PC-3 (cell line): ENCODE data around the gene ERG28. TPM values are rescaled to one million over a fixed set of nuclear protein-coding genes. Genes with fewer than 3 reads are reported as not detected.

Experiments
- ATAC-seq: fragments of 200-7000 bp; cut with Tn5 transposase; 2 replicates; pipeline ENCODE4 v1.9.1; 2020; ENCODE audit warnings: mild to moderate bottlenecking, moderate library complexity
- BruUV-seq: library from RNA; stranded (reverse); fragments of 400-500 nt; replicated peaks from 2 replicates; lab custom pipeline; 2021; lab: Mats Ljungman, UMichigan
- CTCF ChIA-PET: fragments of 300-600 bp; sonication (Branson Sonifier 250); formaldehyde crosslinking; loops from one replicate; lab custom pipeline; 2022; ENCODE audit warnings: antibody characterized with exemption; lab: Charles Lee
- POLR2A ChIA-PET: fragments of 300-600 bp; sonication (Branson Sonifier 250); formaldehyde crosslinking; loops from one replicate; lab custom pipeline; 2022; ENCODE audit warnings: antibody characterized with exemption; ENCODE audit not compliant: unreplicated experiment; lab: Charles Lee
- DNase-seq: peaks from one replicate; pipeline ENCODE4 v3.0.0-alpha.2; 2015
- H2AFZ ChIP-seq: fragments of 300-600 bp; sonication (generic); 2 replicates; pipeline ENCODE4 v1.6.0; 2016; ENCODE audit warnings: antibody characterized with exemption, low read length
- H3F3A ChIP-seq: fragments of 300-600 bp; sonication (generic); one replicate; pipeline ENCODE4 v1.6.0; 2017; ENCODE audit warnings: antibody characterized with exemption, low read length, control low read depth, mild to moderate bottlenecking; ENCODE audit not compliant: unreplicated experiment
- H3K27ac ChIP-seq: fragments of 300-600 bp; sonication (generic); 2 replicates; pipeline ENCODE4 v1.5.1; 2016; ENCODE audit warnings: mild to moderate bottlenecking, low read length
- H3K27me3 ChIP-seq: fragments of 300-600 bp; sonication (generic); 2 replicates; pipeline ENCODE4 v1.6.1; 2016; ENCODE audit warnings: low read length, mixed read lengths
- H3K36me3 ChIP-seq: fragments of 300-600 bp; sonication (generic); 2 replicates; pipeline ENCODE4 v1.6.1; 2016; ENCODE audit warnings: low read depth, mixed run types, low read length, mixed read lengths
- H3K4me1 ChIP-seq: fragments of 300-600 bp; sonication (generic); 2 replicates; pipeline ENCODE4 v1.5.1; 2016; ENCODE audit warnings: low read length; ENCODE audit not compliant: insufficient read depth
- H3K4me2 ChIP-seq: fragments of 300-600 bp; sonication (generic); 2 replicates; pipeline ENCODE4 v1.6.0; 2016; ENCODE audit warnings: low read length
- H3K4me3 ChIP-seq: fragments of 300-600 bp; sonication (generic); 2 replicates; pipeline ENCODE4 v1.5.1; 2016; ENCODE audit warnings: mild to moderate bottlenecking, low read length, mixed read lengths
- H3K79me2 ChIP-seq: fragments of 300-600 bp; sonication (generic); 2 replicates; pipeline ENCODE4 v1.6.1; 2017; ENCODE audit warnings: low read length, mixed read lengths
- H3K9ac ChIP-seq: fragments of 300-600 bp; sonication (generic); 2 replicates; pipeline ENCODE4 v1.6.0; 2016; ENCODE audit warnings: mild to moderate bottlenecking, low read length
- H3K9me2 ChIP-seq: fragments of 300-600 bp; sonication (generic); replicated peaks from 2 replicates; pipeline ENCODE4 v1.6.1; 2016; ENCODE audit warnings: mixed run types, low read length, mixed read lengths
- H3K9me3 ChIP-seq: fragments of 300-600 bp; sonication (generic); 2 replicates; pipeline ENCODE4 v1.6.1; 2016; ENCODE audit warnings: low read length, mixed read lengths
- H4K20me1 ChIP-seq: fragments of 300-600 bp; sonication (generic); 2 replicates; pipeline ENCODE4 v1.6.1; 2016; ENCODE audit warnings: low read length, mixed read lengths
- CTCF ChIP-seq: fragments of 300-600 bp; sonication (generic); conservative IDR thresholded peaks from 2 replicates; pipeline ENCODE4 v1.5.1; 2017; ENCODE audit warnings: antibody characterized with exemption, low read depth, mild to moderate bottlenecking, low read length
- EZH2 ChIP-seq: fragments of 300-600 bp; sonication (generic); IDR thresholded peaks from one replicate; pipeline ENCODE4 v1.6.1; 2017; ENCODE audit warnings: antibody characterized with exemption, mild to moderate bottlenecking, low read length; ENCODE audit not compliant: unreplicated experiment
- EZH2phosphoT487 ChIP-seq: fragments of 300-600 bp; sonication (generic); IDR thresholded peaks from 2 replicates; pipeline ENCODE4 v1.6.1; 2018; ENCODE audit warnings: mild to moderate bottlenecking, antibody characterized with exemption, low read length, borderline replicate concordance
- intact Hi-C: fragments of 100-400 bp; cut with micrococcal nuclease; formaldehyde crosslinking; loops from 2 replicates; pipeline ENCODE4 v1.9.0; 2023
- total RNA-seq: library from RNA; depleted of rRNA; stranded (reverse); fragments of >200 nt; gene quantifications from 2 replicates; pipeline ENCODE4 v1.2.3, GENCODE V29; 2014

ERG28 gene
- total RNA-seq, 1 experiment from 2014 or later = 13.9 TPM

- CTCF ChIA-PET = no interaction called here
- no peak overlapping the region for H3K9ac ChIP-seq
- POLR2A ChIA-PET = no interaction called here
- no peaks in the 10 kb centered on the region for H3F3A ChIP-seq
- BruUV-seq = no TSS peak
- no peaks in the 10 kb centered on the region for H3K4me1 ChIP-seq
- intact Hi-C loops = no loop called here
- H3K4me3 ChIP-seq = no peak overlapping the region
- no peaks in the 10 kb centered on the region for H3K36me3 ChIP-seq
- ATAC-seq (no peak), DNase-seq (no peak)
- no peaks in the 10 kb centered on the region for H4K20me1 ChIP-seq
- TF ChIP-seq EZH2 (no peak), EZH2phosphoT487 (no peak), CTCF (no peak)
- no peaks in the 10 kb centered on the region for H3K27me3 ChIP-seq
- H2AFZ ChIP-seq = no peak overlapping the region
- H3K9me3 ChIP-seq = no peaks in the 10 kb centered on the region
- H3K79me2 ChIP-seq = no peaks in the 10 kb centered on the region
- no peak overlapping the region for H3K4me2 ChIP-seq
- H3K27ac ChIP-seq = no peak overlapping the region
- no peaks in the 10 kb centered on the region for H3K9me2 ChIP-seq
These were observed 45.5 kb downstream of the ERG28 start for GRCh38 chr14:75615200-75615599.

- H4K20me1 ChIP-seq = no peaks in the 10 kb centered on the region
- H3K4me2 ChIP-seq = no peak overlapping the region
- ChIA-PET POLR2A (no interaction called here), CTCF (no interaction called here)
- TF ChIP-seq EZH2 (no peak), EZH2phosphoT487 (no peak), CTCF (no peak)
- intact Hi-C loops = no loop called here
- no peak for DNase-seq
- H3K79me2 ChIP-seq = no peaks in the 10 kb centered on the region
- H3K36me3 ChIP-seq = no peaks in the 10 kb centered on the region
- no peak overlapping the region for H3K9ac ChIP-seq
- H3K4me1 ChIP-seq = no peaks in the 10 kb centered on the region
- no peak overlapping the region for H3K27ac ChIP-seq
- ATAC-seq = no peak
- no peak overlapping the region for H2AFZ ChIP-seq
- no peak overlapping the region for H3K4me3 ChIP-seq
- no TSS peak for BruUV-seq
- H3F3A ChIP-seq = no peaks in the 10 kb centered on the region
- no peaks in the 10 kb centered on the region for H3K27me3 ChIP-seq
- H3K9me3 ChIP-seq = no peaks in the 10 kb centered on the region
- no peaks in the 10 kb centered on the region for H3K9me2 ChIP-seq
These were observed 46.5 kb downstream of the ERG28 start for GRCh38 chr14:75614179-75614578.

GRCh38 chr14:75612157-75612556 is 48.5 kb downstream of the ERG28 start:
- Histone ChIP-seq H3K9me2 (no peaks in the 10 kb centered on the region), H3K9ac (no peak overlapping the region), H3K9me3 (no peaks in the 10 kb centered on the region), H3K27me3 (no peaks in the 10 kb centered on the region), H3K79me2 (no peaks in the 10 kb centered on the region), H3K4me1 (no peaks in the 10 kb centered on the region), H3F3A (no peaks in the 10 kb centered on the region), H3K4me2 (no peak overlapping the region), H3K4me3 (no peak overlapping the region), H4K20me1 (no peaks in the 10 kb centered on the region), H3K36me3 (no peaks in the 10 kb centered on the region), H2AFZ (no peak overlapping the region), H3K27ac (no peak overlapping the region)
- ATAC-seq (no peak), DNase-seq (no peak)
- CTCF ChIA-PET = no interaction called here
- POLR2A ChIA-PET = no interaction called here
- TF ChIP-seq EZH2 = no peak
- no peak for TF ChIP-seq CTCF
- no peak for TF ChIP-seq EZH2phosphoT487
- no TSS peak for BruUV-seq
- intact Hi-C loops = no loop called here
